IPS-NIHi7 (cell line): ENCODE results near the gene CEP104.

Source experiments
- DNase-seq: peaks from one replicate; pipeline ENCODE4 v3.0.0; 2012; ENCODE audit warnings: mixed read lengths; ENCODE audit errors: extremely low spot score

CEP104 gene

GRCh38 chr1:3856923-3857790 lies at the start of gene CEP104, which contains the start of gene DFFB:
Gene CEP104, minus strand, starts transcription at chr1:3857211. Its CDS starts 4,804 bp downstream, at chr1:3852407.
Gene DFFB, plus strand, starts transcription at chr1:3857476. Its CDS starts 128 bp downstream, at chr1:3857604.
- DNase-seq: peak; percentile 100

GRCh38 chr1:3906672-3907020 lies 49.6 kb upstream of the CEP104 start:
- no peak for DNase-seq

- DNase-seq: no peak
These were observed 49.1 kb upstream of the CEP104 start for GRCh38 chr1:3905953-3906671.

- DNase-seq: no peak
These were observed 48.4 kb upstream of the CEP104 start for GRCh38 chr1:3905266-3905952.

GRCh38 chr1:3904843-3905185 lies 47.8 kb upstream of the CEP104 start:
- no peak for DNase-seq

- no peak for DNase-seq
These were observed 47.2 kb upstream of the CEP104 start for GRCh38 chr1:3904006-3904842.

- no peak for DNase-seq
These were observed 46.4 kb upstream of the CEP104 start for GRCh38 chr1:3903141-3904005.

GRCh38 chr1:3902571-3903091 lies 45.6 kb upstream of the CEP104 start:
- DNase-seq: no peak

GRCh38 chr1:3902111-3902511 lies 45.1 kb upstream of the CEP104 start:
- no peak for DNase-seq

- peak; percentile 98 for DNase-seq
These were observed 44.0 kb upstream of the CEP104 start for GRCh38 chr1:3900969-3901529.

- peak; percentile 97 for DNase-seq
These were observed 43.3 kb upstream of the CEP104 start, which contains the start of gene C1orf174 for GRCh38 chr1:3900150-3900968. Gene C1orf174, minus strand, starts transcription at chr1:3900272. Its CDS starts 86 bp downstream, at chr1:3900186.

- DNase-seq: no peak
These were observed 42.7 kb upstream of the CEP104 start for GRCh38 chr1:3899754-3900149.

GRCh38 chr1:3898994-3899753 lies 42.2 kb upstream of the CEP104 start:
- DNase-seq: peak; percentile 70

- DNase-seq: no peak
These were observed 41.4 kb upstream of the CEP104 start for GRCh38 chr1:3898475-3898735.

- DNase-seq: no peak
These were observed 39.5 kb upstream of the CEP104 start for GRCh38 chr1:3896396-3897000.

- no peak for DNase-seq
These were observed 38.9 kb upstream of the CEP104 start for GRCh38 chr1:3895951-3896325.

GRCh38 chr1:3895279-3895950 lies 38.4 kb upstream of the CEP104 start:
- no peak for DNase-seq
